ENCODE results near the gene DYRK4.
"Not testable (repeated sequence)": the region's sequence is repeated elsewhere in the genome, so short reads cannot be mapped to it uniquely, and the experiment has no call there.

Gene DYRK4

DNA sequence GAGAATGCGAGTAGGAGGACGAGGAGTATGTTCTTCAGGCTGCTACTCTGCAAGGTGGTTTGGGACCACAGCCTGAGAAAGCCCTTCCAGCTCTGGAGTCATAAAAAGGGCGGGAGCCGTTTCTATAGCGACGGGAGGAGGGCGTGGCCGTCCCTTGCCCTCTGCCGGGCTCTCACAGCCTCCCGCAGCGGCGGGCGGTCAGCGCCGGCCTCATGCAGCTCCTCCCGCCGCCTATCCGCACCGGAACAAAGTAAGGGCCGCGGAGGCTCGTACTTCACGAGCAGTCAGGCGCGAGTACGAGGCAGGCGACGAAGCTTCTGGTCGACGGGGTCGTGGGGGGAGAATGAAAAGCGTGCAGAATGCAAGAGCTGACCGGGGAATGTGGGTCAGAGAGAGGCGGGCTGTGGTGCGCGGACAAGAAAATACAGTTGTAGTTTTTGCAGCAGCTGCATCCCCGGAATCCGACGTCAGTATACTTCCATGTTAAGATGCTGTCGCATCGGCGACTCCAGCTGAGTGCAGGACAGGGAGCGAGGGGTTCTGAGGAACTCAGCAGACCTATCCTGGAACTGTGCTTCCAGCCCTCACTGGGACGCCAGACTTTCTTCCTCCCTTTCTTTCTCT lies at the start of gene DYRK4:
Gene DYRK4, plus strand, starts transcription at position 175 of the 624 bp plus-strand sequence. Its CDS starts 38 bp downstream, at position 213.
- DNase-seq (ENCODE audit: low spot score), result peak; percentile 62

DNA sequence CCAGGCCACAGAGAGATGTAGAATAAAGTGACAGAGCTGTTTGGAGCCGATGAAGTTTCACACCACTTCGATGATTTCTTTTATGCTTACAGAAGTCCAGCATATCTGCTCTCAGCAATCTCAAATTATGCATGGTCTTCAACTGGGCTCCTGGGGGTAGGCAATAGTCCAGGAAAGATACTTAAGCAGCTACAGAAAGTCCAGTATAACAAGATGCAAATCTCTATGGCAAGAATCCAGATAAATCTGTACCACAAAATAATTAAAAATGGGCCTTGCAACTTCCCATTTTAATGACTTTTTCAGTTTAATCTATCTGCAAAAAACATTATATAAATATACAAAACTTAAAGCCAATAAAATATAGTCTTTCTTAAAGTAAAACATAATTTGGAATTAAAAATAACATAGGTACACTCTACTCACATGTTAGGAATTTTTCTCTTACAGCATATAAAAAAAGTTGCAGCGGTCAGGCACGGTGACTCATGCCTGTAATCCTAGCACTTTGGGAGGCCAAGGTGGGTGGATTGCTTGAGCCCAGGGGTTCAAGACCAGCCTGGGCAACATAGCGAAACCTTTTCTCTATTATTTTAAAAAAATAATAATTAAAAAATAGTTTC lies 43.8 kb upstream of the DYRK4 start:
- no peak for DNase-seq (ENCODE audit: low spot score)

DNA sequence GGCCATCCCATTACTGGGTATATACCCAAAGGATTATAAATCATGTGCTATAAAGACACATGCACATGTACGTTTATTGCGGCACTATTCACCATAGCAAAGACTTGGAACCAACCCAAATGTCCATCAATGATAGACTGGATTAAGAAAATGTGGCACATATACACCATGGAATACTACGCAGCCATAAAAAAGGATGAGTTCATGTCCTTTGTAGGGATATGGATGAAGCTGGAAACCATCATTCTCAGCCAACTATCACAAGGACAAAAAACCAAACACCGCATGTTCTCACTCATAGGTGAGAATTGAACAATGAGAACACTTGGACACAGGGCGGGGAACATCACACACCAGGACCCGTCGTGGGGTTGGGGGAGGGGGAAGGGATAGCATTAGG lies 38.6 kb upstream of the DYRK4 start:
- not testable (repeated sequence) for DNase-seq (ENCODE audit: low spot score)

- DNase-seq (ENCODE audit: low spot score), result no peak
Observed at GRCh38 chr12:4526923-4527546, 35.0 kb upstream of the DYRK4 start.

- no peak for DNase-seq (ENCODE audit: low spot score)
Observed at GRCh38 chr12:4530160-4530559, 31.8 kb upstream of the DYRK4 start.

GRCh38 chr12:4530982-4531586 lies 30.9 kb upstream of the DYRK4 start:
- no peak for DNase-seq (ENCODE audit: low spot score)

DNA sequence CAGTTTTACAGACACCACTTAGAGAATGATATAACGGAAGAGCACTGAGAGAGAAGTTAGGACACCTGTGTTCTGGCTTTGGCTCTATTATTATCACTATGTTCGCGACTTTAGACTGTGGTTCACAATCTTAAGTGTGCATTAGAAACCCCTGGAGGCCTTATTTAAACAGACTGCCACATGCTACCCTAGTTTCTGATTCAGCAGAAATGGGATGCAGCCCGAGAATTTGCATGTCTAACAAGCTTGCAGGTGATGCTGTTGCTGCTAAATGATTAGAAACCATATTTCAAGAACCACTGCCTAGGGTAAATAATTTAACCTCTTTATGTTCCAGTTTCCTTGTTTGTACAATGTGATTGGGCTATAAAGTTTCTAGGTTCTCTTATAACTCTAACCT lies 26.9 kb upstream of the DYRK4 start:
- no peak for DNase-seq (ENCODE audit: low spot score)

GRCh38 chr12:4535871-4536270 lies 26.1 kb upstream of the DYRK4 start:
- DNase-seq (ENCODE audit: low spot score), result no peak

- peak; percentile 90 for DNase-seq (ENCODE audit: low spot score)
Observed at GRCh38 chr12:4538207-4539160, 23.5 kb upstream of the DYRK4 start, which contains the start of gene RAD51AP1. RAD51AP1 (plus strand) TSS chr12:4538890; CDS start chr12:4538940, 50 bp downstream.

DNA sequence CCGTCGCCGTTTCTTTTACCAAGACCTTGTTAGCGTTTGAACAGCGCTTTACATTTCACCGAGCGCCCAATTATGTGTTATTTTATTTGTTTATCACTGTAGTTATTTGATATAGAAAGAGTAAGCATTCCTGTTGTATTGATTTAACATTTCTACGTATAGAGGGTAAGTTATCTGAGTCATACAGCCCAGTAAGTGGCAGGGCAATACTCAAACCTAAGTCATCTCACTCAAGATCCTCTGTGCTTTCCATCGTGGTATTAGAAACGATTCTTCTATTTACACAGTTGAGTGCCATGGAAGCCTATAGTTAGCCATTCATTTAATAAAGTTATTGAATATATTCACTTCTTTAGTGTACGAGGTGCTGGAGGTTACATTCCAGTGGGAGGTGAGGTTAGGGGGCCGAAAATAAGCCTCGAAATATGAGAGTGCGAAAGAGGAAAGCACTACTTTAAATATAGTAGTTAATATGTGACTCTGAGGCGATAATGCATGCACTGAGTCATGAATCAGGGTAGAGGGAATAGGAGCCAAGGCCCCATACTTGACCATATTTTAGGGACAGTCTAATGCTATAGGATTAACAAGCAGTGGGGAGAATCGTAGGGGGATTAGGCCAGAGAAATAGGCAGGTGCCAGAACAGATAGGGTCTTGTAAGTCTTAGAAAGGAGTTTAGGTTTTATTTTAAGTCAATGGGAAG lies 22.7 kb upstream of the DYRK4 start:
- no peak for DNase-seq (ENCODE audit: low spot score)

GRCh38 chr12:4540170-4540569 lies 21.8 kb upstream of the DYRK4 start:
- DNase-seq (ENCODE audit: low spot score), result no peak

DNA sequence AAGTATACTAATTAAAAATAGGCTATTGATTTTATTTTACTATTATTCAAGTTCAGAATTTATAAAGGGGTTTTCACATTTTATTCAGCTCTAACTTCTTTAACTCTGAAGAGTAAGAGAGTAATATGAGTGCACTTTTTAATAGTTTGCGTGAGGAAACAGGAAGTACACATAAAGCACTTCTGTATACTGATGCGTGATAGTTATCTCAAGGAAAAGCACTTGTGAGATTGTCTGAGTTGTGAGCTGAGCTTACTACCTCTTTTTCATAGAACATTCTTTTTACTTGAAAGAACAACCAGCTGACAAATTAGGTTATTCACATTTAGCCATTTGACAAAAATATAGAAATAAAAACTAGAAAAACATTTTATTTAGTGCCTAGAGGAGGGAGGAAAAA lies 21.4 kb upstream of the DYRK4 start:
- no peak for DNase-seq (ENCODE audit: low spot score)

GRCh38 chr12:4545195-4545594 lies 16.8 kb upstream of the DYRK4 start:
- DNase-seq (ENCODE audit: low spot score), result no peak

GRCh38 chr12:4552191-4552590 lies 9.8 kb upstream of the DYRK4 start:
- no peak for DNase-seq (ENCODE audit: low spot score)

- DNase-seq (ENCODE audit: low spot score), result no peak
Observed at GRCh38 chr12:4553943-4554342, 8.1 kb upstream of the DYRK4 start.

DNA sequence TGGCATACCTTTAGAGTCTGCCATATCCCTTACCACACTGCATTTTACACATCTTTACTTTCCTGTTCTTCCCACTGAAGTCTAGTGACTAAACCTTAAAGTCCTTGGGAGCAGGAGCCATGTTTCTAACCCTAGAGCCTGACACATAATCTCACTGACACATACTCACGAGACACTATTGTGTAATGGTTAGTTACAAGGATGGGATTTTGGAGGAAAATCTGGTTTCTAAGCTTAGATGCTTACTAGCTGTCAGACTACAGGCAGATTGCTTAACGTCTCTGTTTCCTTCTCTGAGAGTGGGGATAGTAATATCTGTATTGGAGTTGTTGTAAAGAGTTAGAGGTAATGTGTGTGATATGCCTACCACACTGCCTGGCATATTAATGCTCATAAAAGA lies 6.2 kb upstream of the DYRK4 start:
- DNase-seq (ENCODE audit: low spot score), result no peak

DNA sequence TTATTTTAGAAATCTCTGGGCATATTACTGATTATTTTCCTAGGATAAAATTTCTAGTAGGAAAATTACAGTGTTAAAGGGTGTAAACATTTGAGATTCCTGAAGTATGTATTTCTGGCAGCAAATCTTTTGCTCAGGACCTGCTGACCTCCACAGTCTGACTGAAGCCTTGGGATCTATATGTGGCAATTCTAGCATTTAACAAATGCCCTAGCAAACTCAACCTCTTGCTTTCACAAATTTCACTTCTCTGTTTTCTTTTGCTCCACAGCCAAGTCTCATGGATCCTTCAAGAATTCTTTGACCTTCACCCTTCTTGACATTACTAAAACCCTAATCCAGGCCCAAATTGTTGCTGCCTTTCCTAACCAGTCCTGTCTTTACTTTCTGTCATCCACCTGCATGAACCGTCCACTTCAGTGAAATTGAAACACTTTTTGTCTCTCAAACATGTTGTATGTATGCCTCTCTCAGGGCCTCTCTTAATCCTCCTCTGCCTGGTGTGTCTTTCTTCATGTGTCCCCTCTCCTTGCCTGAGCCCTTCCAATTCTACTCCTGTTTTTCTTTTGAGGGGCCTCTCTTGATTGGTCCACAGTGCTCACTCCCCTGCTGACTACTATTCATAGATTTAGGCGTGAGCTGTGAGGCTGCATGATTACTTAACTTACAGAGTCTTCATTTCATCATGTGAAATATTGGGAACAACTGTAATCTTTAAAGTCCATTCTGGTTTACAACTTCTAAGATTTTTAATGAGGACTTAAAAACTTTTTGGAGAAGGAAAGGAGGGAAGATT lies 5.1 kb upstream of the DYRK4 start:
- no peak for DNase-seq (ENCODE audit: low spot score)

DNA sequence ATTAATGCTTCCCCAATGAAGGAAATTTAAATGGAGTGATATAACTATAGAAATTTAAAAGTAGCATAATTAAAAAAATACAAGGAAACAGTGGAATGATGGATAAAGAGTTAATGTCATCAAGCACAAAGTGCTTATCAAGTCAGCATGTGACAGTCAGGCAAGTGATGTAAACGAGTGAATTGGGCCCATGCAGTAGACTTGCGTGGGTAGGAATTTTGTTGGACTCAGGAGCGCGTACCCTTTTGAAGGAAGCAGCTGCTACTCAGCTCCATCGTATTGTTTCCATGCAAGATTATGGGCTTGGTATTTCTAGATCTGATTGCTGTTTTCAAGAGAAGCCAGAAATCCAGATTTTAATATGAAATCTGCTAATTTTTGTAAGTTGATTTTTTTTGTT lies 4.4 kb upstream of the DYRK4 start:
- no peak for DNase-seq (ENCODE audit: low spot score)

DNA sequence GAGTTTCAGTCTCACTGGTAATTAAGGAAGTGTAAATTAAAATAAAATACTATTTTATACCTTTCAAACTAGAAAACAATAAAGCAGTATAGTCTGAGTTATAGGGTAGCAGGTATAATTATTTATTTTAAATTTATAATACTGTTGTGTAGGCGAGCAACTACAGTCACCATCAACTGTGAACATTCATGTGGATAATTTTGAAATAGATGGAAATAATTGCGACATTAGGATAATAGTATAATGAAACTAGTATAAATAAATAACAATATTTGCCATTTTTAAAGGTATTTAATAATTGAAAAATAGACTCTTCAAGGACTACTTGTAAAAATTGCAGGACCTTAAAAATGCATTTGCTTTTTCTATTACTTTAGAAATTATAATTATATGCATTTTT lies 3.8 kb upstream of the DYRK4 start:
- DNase-seq (ENCODE audit: low spot score), result no peak

DNA sequence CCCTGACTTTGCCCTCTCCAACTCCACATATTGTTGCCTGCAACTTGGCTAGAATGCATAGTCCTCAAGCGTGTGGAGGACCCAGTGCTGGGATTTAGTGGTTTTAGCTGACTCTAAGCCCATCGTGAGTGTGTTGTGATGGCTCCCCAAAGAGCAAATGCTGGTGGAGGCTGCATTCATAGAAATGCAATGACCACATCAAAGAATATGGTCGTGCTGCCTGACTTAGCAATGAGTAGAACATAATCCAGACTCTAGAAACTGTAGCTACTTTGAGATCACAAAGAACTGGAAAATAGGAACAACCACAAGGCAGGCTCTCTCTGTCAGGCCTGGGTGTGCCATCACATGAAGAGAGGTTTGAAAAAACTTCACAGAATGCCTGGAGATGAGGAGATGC lies 1.3 kb downstream of the DYRK4 start:
- DNase-seq (ENCODE audit: low spot score), result no peak

GRCh38 chr12:4564818-4565217 lies 2.8 kb downstream of the DYRK4 start:
- no peak for DNase-seq (ENCODE audit: low spot score)

All from hepatic stellate cell (primary cell).